Left lobe of liver (tissue), 2 donors: ENCODE data around the gene TLE5. TPM values are rescaled to one million over a fixed set of nuclear protein-coding genes. Genes with fewer than 3 reads are reported as not detected.

Experiments used
- ATAC-seq: fragments of 200-7000 bp; cut with Tn5 transposase; one replicate; pipeline ENCODE4 v1.9.1; 2020; ENCODE audit warnings: mild to moderate bottlenecking, moderate library complexity
- DNase-seq: peaks from one replicate; pipeline ENCODE4 v3.0.0-alpha.2; 2020; ENCODE audit warnings: low spot score
- total RNA-seq: library from RNA; stranded (reverse); gene quantifications from one replicate; pipeline ENCODE4 v1.2.1, GENCODE V29; 2021
- donor health status: DM: no; HTN: no; CAD: no; lungs with moderate emphysema.
- donor health status: DM: no; HTN: yes; CAD: no.

Gene TLE5
- 153 TPM for total RNA-seq

DNA sequence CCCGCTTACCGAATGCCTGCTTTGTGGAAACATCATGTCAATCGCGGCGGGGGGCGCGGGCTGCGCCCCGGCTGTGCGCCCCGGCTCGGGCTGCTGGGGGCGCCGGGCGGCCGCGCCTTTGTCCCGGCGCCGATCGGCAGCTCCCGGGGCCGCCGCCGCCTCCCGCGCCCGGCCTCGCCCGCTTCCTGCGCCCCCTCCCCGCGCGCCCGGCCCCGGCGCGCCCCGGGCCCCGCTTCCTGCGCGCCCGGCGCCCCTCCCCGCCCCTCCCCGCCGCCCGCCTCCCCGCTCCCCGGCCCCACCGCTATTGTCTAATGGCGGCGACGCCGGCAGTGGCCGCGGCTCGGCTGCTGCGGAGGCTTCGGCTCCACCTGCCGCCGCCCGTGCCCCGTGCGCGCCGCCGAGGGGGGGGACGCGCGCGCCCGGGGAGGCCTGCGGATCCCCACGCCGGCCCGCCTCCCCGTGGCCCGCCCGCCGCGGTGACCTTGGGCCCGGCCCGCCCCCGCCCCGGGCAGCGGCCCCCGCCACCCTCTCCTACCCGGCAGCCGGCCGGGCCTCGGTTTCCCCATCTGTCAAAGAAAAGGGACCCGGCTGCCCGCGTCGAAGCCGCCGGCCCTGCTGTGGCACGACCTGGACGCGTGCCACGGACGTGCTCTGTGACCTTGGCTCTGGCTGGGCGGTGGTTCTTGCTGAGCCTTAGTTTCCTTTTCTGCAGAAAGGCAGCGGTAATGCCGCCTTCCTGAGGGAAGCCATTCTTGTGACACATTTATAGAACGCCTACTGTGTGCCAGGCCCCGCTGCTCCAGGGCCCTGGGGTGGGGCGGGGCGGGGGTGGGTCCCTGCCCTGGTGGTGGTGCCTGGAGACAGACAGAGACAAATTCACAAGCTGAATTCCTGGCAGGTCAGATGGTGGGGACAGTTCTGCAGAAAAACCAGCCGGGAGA, at the start of gene TLE5:
Gene TLE5, minus strand, starts transcription at position 331 of the 941 bp plus-strand sequence. Its CDS starts 295 bp downstream, at position 36.
- DNase-seq (peak; percentile 79), ATAC-seq (peak; percentile 88)

GRCh38 chr19:3111586-3112247, 49.4 kb upstream of the TLE5 start:
- ATAC-seq (no peak), DNase-seq (no peak)

- no peak for DNase-seq
- no peak for ATAC-seq
These were observed 48.0 kb upstream of the TLE5 start for GRCh38 chr19:3110126-3110825.

DNA sequence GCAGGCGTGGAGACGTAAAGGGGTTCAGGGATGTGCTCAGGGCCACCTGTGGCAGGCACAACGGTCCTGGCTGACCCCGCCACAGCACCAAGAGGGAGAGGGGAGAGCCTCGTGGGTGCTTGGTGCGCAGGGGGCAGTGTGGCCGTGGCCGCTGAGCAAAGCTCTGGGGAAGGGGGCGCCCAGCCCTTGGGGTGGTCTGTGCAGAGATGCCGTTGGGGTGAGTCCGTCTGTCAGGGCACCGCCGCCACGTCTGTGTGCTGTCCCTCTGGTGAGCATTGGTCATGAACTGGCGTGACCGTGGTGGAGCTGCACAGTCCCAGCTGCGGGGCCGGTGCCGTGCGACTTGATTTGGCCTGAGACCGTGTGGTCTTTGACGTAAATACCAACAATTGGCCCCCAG, 47.2 kb upstream of the TLE5 start:
- ATAC-seq (no peak), DNase-seq (peak; percentile 41)

DNA sequence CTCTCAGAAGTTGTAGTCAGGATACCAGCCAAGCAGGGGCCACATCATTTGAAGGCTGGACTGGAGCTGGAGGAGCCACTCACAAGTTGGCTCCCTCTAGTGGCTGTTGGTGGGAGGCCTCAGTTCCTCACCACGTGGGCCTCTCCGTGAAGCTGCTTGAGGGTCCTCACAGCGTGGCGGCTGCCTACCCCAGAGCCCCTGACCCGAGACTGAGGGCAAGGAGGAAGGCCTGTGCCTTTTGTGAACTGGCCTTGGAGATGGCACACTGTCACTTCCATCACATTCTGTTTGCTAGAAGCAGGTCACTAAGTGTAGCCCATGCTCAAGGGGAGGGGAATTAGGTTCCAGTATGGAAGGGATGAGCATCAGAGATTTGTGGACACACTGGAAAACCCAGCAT, 46.5 kb upstream of the TLE5 start:
- ATAC-seq (peak; percentile 58), DNase-seq (no peak)

- DNase-seq (no peak), ATAC-seq (no peak)
These were observed 45.4 kb upstream of the TLE5 start for GRCh38 chr19:3107658-3108057.

GRCh38 chr19:3106509-3107141, 44.3 kb upstream of the TLE5 start:
- no peak for DNase-seq
- ATAC-seq = no peak

- ATAC-seq (peak; percentile 8), DNase-seq (no peak)
These were observed 43.6 kb upstream of the TLE5 start for GRCh38 chr19:3105641-3106508.

DNA sequence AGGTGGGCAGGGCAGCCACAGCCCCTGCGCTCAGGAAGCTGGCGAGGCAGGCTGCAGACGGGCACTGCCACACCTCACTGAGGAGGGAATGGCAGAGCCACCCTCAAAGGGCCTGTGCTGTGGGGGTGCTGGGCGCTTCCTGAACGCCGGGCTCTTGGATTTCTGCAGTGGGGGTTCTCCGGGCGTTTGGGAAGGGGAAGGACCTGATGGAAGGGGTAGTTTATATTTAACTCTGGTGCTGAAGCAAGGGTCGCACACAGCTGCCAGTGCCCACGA, 42.4 kb upstream of the TLE5 start:
- DNase-seq (no peak), ATAC-seq (no peak)

DNA sequence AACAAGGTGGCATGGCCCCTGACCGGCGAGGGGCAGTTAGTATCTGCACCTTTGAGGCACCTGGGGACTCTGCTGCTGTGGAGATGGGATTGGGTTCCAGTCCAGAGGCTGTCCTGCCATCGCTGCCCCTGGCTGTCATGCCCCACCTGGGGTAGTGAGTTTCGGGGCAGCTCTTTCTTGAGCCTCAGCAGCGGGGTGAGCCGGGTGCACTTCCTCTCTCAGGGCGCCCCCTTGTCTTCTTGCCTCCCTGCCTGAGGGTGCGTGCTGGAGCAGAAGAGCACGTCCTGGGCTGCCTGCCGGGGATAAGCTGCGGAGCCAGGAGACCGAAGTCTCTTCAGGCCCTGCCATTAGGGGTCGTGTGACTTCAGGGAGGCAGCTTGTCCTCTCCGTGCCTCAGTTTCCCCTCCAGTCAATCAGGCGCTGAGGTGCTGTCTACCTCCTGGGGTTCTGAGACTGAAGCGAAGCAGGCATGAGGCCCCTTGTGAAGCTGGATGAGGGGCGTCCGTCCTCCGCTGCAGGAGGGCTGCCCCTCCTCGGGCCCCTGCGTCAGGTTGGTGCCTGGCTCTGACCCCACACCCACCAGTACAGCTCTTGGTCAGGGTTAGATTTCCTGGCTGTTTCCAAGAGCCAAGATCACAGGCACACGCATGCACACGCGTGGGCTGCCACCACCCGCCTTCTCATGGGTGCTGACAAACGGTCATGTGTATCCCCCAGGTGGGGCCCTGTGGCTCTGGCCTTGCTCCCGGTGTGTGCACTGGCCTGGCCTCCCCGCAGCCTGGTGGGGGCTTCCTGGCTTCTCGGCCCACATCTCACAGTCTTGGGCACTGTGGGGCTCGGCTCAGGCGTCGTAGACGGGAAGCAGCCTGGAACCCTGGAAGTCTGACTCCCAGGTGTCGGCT, 40.2 kb upstream of the TLE5 start:
- ATAC-seq = no peak
- no peak for DNase-seq

- DNase-seq = no peak
- no peak for ATAC-seq
These were observed 38.7 kb upstream of the TLE5 start for GRCh38 chr19:3100747-3101730.

GRCh38 chr19:3100331-3100730, 38.0 kb upstream of the TLE5 start:
- DNase-seq (no peak), ATAC-seq (no peak)

DNA sequence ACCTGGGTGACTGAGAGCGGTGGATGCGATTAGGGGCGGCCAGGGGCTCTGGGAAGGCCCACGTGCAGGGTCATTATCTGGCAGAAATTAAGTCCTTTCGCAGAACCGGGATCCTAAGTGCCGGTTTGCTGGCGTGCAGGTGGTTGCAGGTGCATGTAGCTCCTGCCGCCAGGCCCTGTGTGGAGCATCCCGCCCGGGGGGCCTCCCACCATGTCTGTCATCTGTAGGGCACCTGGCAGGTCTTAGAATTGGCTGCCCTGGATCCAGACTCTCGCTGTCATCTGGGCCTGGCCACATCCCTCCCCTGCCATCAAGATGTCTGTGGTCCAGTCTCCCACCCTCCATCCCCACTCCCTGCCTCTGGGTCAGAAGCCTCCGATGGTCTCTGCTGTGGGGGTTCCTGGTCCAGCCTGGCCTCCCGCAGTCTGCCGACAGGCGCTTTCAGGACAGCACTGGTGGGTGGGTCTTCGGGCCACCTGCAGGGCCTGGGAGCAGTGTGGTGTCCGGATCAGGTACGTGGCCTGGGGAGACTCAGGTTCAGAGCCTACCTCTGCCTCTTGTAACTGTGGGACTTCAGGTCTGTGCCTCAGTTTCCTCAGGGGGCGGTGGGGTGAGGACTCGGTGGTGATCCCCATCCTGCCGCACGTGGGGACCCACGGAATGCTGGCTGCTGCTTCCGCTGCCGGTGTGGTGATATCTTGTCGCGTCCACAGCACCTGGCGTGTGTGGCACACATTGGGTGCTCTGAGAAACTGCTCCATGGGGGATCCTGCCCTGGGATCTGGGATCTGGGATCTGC, 37.3 kb upstream of the TLE5 start:
- ATAC-seq = no peak
- no peak for DNase-seq

DNA sequence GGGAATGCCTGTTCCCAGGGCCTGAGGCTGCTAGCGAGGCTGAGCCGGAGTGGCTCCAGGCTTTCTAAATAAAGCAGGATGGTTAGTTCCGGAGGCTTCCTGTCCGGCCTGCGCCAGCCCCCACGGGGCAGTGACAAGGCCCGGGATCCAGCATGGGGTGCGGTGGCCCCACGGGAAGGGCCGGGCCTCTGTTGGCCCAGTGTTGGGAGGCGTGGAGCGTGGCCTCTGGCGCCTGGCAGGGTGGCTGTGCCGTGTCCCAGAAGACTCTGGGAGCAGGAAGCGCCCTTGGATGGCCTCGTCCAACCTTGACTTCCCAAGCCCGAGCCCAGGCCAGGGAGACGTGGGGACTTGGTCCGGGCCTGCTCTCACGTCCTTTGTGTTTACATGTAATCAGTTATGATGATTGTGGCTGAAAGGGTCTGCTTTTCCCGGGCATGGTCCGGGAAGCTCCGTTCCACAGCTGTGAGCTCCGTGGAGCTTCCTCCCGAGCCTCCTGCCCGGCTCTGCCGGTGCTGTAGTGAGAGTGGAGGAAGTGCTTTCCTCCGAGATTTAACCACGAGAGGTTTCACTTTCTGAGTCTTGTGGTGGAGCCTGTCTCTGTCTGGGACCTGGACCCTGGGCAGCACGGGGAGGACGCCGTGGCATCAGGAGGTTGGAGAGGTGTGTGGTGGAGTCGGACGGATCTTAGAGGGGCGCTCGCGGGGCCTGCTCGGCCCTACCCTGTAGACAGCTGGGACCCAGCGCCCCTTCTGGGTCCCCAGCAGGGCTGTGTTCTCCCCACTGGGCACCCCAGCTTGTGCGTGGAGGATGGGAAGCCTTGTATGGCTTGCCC, 36.4 kb upstream of the TLE5 start:
- DNase-seq = peak; percentile 75
- ATAC-seq = peak; percentile 59

DNA sequence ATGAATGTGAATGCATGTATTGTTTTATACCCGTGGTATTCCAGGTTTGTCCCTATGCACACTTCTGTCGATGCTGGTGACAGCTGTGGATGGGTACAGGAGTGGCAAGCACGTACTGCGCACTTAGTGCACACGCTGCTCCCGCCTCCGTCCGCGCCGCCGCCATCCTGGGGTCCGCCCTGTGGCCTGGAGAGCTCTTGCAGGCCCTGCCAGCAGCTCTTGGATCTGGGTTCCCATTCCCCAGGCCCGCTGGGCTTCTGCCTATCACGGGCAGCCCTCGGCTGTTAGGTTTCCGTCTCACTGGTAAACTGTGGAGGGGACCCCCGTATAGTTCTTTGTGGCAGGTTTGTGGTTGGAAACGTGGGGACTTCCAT, 35.8 kb upstream of the TLE5 start:
- ATAC-seq (no peak), DNase-seq (no peak)

DNA sequence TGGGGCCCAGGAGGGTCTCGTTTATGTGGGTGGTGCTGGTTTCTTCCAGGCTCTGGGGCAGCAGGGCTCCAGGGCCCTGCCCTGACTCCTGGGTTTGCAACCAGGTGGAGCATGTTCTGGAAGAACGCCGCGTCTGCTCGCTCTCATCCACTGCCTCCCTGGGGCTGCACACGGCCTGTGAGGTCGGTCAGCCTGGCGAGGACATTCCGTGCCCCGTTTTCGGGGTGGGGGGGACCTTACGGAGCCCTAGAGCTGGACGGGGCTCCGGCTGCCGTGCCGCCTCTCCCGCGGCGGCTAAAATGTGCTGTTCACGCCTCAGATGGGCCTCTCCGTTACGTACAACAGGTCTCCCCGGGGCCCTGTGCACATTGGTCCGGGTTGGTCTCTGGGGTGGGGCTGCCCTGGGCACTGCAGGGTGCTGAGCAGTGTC, 35.2 kb upstream of the TLE5 start:
- ATAC-seq (no peak), DNase-seq (no peak)
